Fibroblast of lung (primary cell): Measurements from ENCODE around the gene RNLS. TPM values are rescaled to one million over a fixed set of nuclear protein-coding genes. Genes with fewer than 3 reads are reported as not detected.
A peak's percentile ranks its signal among the peaks of the same experiment; 100 is the strongest.

ENCODE experiments used
- DNase-seq, 2 donors: peaks; one replicate each; pipeline versions ENCODE4 v3.0.0 to v3.0.0-alpha.2; 2010; ENCODE audit warnings: low read depth in 2 of 2
- H2AFZ ChIP-seq: 2 replicates; pipeline ENCODE4 v1.5.1; 2012; ENCODE audit warnings: low read length, control low read depth, inconsistent platforms
- H3K27ac ChIP-seq: 2 replicates; pipeline ENCODE4 v1.5.1; 2011; ENCODE audit warnings: low read length, control low read depth; ENCODE audit not compliant: insufficient read depth
- H3K27me3 ChIP-seq: 2 replicates; pipeline ENCODE4 v1.5.1; 2011; ENCODE audit warnings: mild to moderate bottlenecking, low read length; ENCODE audit not compliant: control insufficient read depth, insufficient read depth
- H3K36me3 ChIP-seq: 2 replicates; pipeline ENCODE4 v1.5.1; 2011; ENCODE audit warnings: low read length; ENCODE audit not compliant: control insufficient read depth, insufficient read depth
- H3K4me1 ChIP-seq: 2 replicates; pipeline ENCODE4 v1.5.1; 2011; ENCODE audit warnings: low read length; ENCODE audit not compliant: control insufficient read depth, insufficient read depth; ENCODE audit errors: extremely low read depth
- H3K4me2 ChIP-seq: 2 replicates; pipeline ENCODE4 v1.5.1; 2011; ENCODE audit warnings: low read length, control low read depth; ENCODE audit not compliant: insufficient read depth; ENCODE audit errors: extremely low read depth
- H3K4me3 ChIP-seq, 4 experiments: fragments of 200-600 bp in 1 of 4; sonication (generic) in 1 of 4; replicated peaks in 1 of 4; 2 replicates each; pipeline ENCODE4 v1.5.1; 2011 to 2016; ENCODE audit warnings: low read length in 4 of 4, low read depth in 3 of 4, mild to moderate bottlenecking in 3 of 4, control low read depth in 2 of 4, inconsistent platforms in 1 of 4, mixed read lengths in 1 of 4; ENCODE audit not compliant: insufficient read depth in 1 of 4; ENCODE audit errors: control extremely low read depth in 1 of 4
- H3K79me2 ChIP-seq: 2 replicates; pipeline ENCODE4 v1.5.1; 2012; ENCODE audit warnings: mild to moderate bottlenecking, low read length, inconsistent platforms; ENCODE audit not compliant: control insufficient read depth, insufficient read depth
- H3K9ac ChIP-seq: 2 replicates; pipeline ENCODE4 v1.5.1; 2011; ENCODE audit warnings: mild to moderate bottlenecking, low read length, control low read depth; ENCODE audit not compliant: insufficient read depth
- H3K9me3 ChIP-seq: 2 replicates; pipeline ENCODE4 v1.5.1; 2012; ENCODE audit warnings: low read depth, low read length; ENCODE audit not compliant: control insufficient read depth, insufficient read depth
- H4K20me1 ChIP-seq: 2 replicates; pipeline ENCODE4 v1.5.1; 2011; ENCODE audit warnings: low read length; ENCODE audit not compliant: control insufficient read depth, insufficient read depth; ENCODE audit errors: extremely low read depth
- CTCF ChIP-seq, 2 donors: IDR thresholded peaks in 1 of 2; conservative IDR thresholded peaks in 1 of 2; 1 replicate in 1 of 2; 2 replicates in 1 of 2; pipeline ENCODE4 v1.5.1; 2011 to 2012; ENCODE audit warnings: low read length in 2 of 2, control low read depth in 1 of 2, inconsistent platforms in 1 of 2, low read depth in 1 of 2, mild to moderate bottlenecking in 1 of 2
- EZH2 ChIP-seq: IDR thresholded peaks from 2 replicates; pipeline ENCODE4 v1.5.1; 2012; ENCODE audit warnings: low read length, control low read depth, mild to moderate bottlenecking; ENCODE audit errors: missing control alignments
- polyA plus RNA-seq, 2 donors: library from polyadenylated mRNA; depleted of rRNA in 1 of 2; stranded (reverse) in 1 of 2; unstranded in 1 of 2; fragments of >200 nt; gene quantifications; 2 replicates each; pipeline ENCODE4 v1.2.1, GENCODE V29; 2011 to 2012; ENCODE audit warnings: missing spikeins in 1 of 2
- total RNA-seq: library from RNA; depleted of rRNA; stranded (reverse); fragments of >200 nt; gene quantifications from 2 replicates; pipeline ENCODE4 v1.2.1, GENCODE V29; 2014

The RNLS gene
- total and polyA plus RNA-seq, 2 donors (not counting 1 experiment from before 2014, with no cell fraction given), result 16.5 to 18.4 TPM

GRCh38 chr10:88270871-88271713, 312.0 kb downstream of the RNLS start:
- Histone ChIP-seq H2AFZ (no peak overlapping the region), H3K27ac (no peak overlapping the region), H3K4me2 (no peak overlapping the region), H3K4me1 (peaks cover 15% of the 10 kb centered on the region), H3K9ac (no peak overlapping the region), H3K79me2 (no peaks in the 10 kb centered on the region), H3K36me3 (no peaks in the 10 kb centered on the region), H3K4me3 (no peak overlapping the region), H4K20me1 (no peaks in the 10 kb centered on the region), H3K27me3 (no peaks in the 10 kb centered on the region), H3K9me3 (no peaks in the 10 kb centered on the region)
- DNase-seq, result peak in 1 of 2 donors; percentile 94
- no peak for TF ChIP-seq EZH2
- TF ChIP-seq CTCF (conservative IDR thresholded peaks at IDR 0.05 in 1 of 2, IDR thresholded peaks at IDR 0.05 in 1 of 2; ENCODE audit: low read depth in 1 of 2, low read length in 2 of 2), result no peak

- Histone ChIP-seq H3K4me2 (no peak overlapping the region), H2AFZ (no peak overlapping the region)
- DNase-seq, result no peak
Observed at GRCh38 chr10:88270061-88270808, 312.9 kb downstream of the RNLS start.

More at GRCh38 chr10:88270061-88270808, 312.9 kb downstream of the RNLS start:
- Histone ChIP-seq H3K27me3 (no peaks in the 10 kb centered on the region), H3K27ac (no peak overlapping the region), H4K20me1 (no peaks in the 10 kb centered on the region), H3K36me3 (no peaks in the 10 kb centered on the region), H3K4me3 (no peak overlapping the region), H3K4me1 (peaks cover 16% of the 10 kb centered on the region), H3K9ac (no peak overlapping the region), H3K9me3 (no peaks in the 10 kb centered on the region), H3K79me2 (no peaks in the 10 kb centered on the region)
- TF ChIP-seq CTCF (conservative IDR thresholded peaks at IDR 0.05 in 1 of 2, IDR thresholded peaks at IDR 0.05 in 1 of 2; ENCODE audit: low read depth in 1 of 2, low read length in 2 of 2) (no peak), EZH2 (no peak)
